ENCODE results near the gene PTH1R.

PTH1R gene

DNA sequence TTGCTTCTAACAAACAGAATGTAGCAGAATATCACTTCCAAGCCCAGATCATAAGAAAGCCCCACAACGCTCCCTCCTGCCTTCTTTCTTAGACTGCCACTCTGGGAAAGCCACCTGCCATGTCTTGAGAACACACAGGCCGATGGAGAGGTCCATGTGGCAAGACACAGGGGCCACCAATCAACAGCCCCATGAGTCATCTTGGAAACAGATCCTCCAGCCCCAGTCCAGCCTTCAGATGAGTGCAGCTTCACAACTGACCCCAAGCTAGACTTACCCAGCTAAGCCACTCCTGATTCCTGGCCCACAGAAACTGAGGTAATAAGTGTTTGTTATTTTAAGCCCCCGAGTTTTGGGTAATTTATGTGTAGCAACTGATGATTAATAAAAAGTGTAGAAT is 39.7 kb downstream of the PTH1R start:
- DNase-seq = no peak

DNA sequence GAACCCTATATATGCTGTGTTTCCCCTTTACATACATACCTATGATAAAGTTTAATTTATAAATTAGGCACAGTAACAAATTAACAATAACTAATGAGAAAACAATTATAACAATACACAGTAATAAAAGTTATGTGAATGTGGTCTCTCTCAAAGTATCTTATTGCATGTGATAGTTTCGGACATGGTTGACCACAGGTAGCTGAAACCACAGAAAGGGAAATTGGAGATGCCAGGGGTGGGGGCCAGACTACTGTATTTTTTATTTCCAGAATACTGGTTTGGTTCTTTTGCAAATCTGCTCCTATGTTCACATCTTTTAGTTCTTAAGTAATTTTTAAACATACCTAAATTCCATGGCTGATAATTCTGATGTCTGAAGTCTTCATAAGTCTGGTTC is 40.7 kb downstream of the PTH1R start:
- DNase-seq = no peak

DNA sequence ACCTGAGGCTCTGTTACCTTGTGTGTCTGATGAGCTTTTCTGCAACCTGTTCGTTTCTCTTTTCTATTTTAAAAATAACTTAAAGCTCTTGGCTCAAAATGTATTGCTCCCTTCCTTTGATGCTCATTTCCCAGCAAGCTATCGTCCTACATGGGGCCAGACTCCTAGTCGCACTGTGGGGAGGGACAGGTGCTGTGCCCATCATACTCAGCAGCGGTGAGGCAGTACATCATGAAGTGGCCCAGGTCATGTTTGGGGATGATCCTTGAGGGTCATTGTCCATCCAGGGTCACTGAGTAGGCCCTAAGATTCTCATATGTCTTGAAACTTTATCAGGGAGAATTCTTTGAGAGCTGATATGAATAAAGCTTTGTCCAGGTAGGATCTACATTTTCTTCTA is 41.1 kb downstream of the PTH1R start:
- no peak for DNase-seq

DNA sequence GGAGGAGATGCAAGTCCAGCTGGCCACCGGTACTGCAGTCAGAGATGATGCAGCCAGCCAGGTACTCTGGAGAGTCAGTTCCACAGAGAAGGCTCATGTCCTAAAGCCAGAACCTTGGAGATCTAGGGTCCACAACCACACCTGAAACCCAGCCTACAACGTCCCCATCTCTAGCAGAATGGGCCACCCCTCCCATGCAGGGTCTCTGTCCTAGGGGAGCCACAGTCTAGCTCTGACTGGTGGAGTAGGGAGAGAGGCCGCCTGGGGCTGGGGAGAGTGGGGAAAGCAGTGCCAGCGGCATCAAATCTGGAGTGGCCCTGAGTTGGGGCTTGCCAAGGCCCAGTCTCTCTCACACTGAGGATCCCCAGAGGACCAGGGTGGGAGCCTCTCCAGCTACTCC is 43.5 kb downstream of the PTH1R start:
- DNase-seq = no peak

DNA sequence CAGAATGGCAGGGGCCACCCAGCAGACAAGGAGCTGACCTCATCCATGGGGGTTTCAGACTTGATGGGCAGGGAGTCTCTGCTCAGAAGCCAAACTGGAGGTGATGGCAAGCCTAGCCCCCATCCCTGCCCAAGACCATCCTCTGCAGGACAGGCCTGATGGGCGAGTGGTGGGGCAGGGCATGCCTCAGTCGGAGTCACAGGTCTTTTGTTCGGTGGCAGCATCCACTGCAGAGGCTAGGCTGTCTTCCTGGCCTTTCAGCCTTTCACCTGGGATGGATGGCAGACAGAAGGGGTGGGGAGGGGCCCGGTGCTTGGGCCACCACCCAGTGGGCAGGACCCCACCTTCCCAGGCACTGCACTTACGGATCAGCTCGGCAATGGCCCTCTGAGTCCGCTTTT is 44.4 kb downstream of the PTH1R start:
- DNase-seq = no peak

DNA sequence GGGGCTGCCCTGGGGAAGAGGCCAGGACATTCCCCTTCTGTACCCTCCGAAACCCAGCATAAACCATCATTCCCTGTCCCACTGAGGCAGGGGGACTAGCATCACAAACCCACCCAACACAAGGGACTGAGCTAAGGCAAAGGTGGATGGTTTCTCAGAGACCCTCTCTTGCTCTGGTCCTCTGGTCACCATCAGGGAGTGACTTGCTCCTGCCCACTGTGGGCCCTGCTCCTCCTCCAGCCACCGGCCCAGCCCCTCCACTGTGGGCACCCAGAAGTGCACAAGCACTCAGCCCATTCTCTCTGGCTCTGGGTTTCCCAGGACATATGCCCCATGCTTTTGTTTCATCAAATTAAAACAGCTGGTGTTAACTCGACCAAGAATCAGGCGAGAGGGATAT is 44.9 kb downstream of the PTH1R start:
- no peak for DNase-seq

DNA sequence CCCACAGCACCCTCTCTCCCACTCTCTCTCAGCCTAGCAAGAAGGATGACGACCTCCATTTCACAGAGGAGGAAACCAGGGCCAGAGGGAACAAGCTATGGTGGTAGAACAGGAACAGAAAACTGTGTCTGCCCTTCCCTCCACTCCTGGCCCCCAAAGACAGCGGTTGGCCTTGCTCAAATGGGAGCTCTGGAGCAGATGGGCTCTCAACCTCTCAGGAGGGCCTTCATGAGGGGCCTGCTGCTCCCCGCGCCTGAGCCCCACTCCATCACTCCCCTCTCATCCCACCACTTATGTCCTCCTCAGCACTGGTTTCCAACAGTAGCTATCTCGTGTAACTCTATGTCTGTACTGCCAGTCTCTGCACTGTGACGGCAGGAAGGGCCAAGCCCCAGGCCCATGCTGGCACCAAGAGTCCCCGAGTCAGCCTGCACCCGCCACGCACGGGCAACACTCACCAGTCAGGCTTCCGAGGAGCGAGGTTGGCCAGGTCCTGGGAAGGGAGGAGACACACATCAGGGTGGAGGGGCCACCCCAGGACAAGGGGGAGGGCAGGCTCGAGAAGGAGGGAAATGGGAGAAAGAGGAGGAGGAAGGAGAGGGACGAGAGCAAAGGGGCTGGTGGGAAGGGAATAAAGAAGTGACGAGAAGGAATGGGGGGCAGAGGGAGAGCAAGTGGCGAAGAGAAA is 45.5 kb downstream of the PTH1R start:
- no peak for DNase-seq

DNA sequence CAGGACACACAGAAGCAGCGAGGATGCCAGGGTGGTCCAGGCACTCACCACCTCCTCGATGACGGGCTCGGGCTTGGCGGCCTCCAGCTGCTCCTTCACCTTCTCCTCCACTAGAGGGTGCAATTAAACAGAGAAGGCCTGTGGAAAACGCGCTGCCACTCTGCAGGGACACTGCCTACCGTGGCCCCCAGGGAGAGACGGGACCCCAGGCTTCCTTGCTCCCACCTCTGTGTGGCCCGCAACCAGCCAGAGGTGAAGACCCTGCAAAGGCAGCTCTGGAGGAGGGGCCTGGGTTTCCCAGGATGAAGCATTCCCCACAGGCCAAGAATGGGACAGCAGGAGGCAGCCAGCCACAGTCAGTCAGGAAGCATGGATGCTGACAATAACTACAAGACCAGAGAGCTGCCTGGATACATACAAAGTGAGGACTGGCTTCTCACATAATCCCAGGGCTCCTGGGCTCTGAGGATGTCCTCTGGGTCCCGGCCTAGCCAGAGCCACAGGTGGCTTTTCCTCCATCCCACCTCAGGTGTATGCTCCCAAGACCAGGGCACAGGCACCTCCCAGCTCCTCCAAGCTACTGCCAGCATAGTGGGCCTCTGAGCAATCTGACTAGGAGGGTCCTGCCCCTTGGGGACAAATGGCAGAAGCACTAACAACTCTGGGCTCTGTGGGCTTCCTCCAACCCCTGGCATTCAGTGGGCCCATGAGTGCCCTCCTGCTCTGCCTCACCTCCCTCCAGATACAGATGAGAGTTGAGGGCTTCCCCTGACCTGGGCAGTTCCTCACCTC is 46.2 kb downstream of the PTH1R start:
- DNase-seq = no peak

DNA sequence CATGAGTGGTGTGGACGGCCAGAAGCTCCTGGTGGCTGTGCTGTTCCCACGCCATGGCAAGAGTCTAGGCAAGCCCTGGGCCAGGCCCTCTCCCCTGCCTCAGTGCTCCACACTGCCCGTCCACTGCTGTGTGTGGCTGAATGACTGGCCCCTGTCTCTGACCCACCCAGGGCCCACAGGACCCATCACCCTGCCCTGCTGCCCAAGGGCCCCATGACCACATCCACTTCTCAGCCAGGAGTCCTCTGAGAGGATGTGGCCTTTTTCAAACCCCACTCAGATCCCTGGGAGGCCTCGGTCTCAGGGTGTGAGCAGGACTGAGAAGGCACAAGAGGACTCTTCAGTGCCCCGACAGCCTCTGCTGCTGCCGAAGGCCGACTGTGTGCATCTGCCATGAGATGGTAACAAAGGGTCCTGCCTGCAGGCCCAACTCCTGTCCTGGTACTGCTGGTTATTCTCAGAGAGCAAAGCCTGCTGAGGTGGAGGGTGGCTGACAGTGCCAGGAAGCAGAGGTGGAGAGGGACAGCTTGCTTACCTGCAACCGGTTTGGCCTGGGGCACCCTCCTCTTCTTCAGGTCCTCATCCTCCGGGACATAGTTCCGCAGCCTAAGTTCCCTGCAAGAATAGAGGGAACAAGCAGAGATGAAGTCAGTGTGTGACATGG is 47.5 kb downstream of the PTH1R start:
- no peak for DNase-seq

DNA sequence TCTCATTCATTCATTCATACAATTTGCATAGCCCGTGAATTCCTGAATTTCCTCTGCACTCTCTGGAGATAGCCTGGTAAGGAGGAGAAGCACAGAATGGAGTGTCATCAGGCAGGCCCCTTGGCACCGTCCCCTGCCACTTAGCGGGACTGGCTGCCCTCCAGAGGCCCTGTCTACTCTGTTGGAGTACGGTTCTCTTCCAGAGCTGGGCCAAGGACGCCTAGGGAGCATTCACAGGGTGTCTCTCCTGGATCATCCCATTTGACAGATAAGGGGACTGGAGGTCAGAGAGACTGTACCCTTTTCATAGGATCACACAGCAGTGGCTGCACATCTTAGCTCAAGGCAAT is 48.0 kb downstream of the PTH1R start:
- no peak for DNase-seq

DNA sequence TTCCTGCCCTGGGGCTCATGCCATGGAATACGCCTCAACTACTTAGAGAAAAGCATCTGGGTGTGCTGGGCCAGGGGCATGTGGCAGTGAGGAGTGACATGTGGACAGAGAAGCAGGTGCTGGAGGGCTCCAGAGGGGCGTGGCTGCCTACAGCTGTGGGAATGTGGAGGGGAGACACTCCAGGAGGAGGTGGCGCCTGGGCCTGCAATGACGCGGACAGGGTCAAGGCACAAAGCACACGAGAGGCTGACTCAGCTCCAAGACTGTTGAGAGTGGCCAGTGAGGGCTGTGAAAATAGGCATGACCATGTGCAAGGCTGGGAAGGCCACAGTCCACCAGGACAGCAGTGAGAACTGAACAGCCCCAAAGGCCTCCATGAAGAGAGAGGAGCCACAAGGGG is 48.5 kb downstream of the PTH1R start:
- no peak for DNase-seq

DNA sequence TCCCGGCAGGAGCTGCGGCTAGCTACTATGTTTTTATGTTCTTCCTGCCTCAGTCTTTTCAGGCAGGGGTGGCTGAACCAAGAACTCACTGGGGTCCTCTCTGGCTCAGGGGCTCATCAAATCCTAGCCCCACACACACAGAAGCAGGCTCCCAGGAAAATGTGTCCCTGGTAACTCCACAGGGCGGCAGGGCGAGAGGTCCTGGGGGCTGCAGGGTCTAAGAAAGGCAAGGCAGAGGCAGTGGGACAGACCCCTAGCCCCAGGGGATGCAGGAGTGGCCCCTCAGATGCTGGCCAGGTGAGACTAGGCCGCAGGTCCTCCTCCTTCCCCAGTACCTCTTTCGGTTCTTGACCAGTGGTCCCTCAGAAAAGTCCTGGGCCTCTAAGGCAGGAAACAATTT is 48.9 kb downstream of the PTH1R start:
- DNase-seq = no peak

DNA sequence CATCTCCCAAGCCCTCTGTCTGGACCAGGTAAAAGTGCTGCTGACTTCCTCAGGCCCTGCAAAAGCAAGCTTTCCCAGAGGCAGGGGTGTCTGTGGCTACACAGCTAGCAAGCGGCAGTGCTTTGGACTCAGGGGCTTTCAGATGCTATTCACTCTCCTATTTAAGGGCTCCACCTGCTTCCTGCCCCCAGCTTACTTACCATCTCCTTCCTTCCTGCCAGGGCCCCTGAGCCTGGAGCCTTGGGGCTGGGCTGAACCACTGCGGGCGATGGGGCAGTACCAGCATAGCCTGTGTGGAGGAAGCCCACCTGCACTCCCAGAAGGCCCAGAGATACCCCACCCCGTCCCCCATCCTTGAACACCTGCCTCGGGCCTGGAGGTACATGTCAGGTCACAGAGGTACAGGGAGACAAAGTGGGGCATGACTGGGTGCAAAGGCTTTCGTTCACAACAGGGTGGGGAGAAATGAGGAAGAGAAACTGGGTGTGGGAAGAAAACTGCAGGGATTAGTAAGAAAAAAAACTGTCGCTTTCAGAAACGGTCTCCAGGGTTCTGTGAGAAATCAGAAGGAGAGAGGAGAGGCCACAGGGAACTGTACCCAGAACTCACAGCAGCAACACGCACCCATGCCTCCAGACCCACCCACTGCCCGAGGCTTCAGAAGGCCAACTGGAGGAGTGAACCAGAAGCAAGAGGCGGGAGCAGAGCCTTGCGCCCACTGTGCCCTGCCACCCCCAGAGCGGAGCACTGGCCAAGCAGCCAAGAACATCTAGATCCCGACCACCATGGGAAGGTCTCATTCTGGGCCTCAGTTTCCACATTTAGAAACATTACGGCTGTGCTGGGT is 49.6 kb downstream of the PTH1R start:
- DNase-seq = no peak

DNA sequence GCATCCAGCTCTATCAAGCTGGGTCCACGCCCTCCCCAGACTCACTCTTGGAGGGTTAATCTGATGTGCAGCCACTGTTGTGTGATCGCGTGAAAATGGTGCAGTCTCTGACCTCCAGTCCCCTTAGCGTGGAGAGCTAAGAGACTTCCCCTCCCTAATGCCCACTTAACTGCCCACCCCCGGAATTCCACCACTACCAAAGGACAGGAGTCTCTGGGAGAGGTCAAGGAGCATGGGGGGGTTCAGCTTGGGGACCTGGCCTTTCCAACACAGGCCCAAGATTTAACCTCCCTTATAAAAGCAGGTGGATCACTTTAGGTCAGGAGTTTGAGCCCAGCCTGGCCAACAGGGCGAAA is 50.2 kb downstream of the PTH1R start:
- DNase-seq = no peak

DNA sequence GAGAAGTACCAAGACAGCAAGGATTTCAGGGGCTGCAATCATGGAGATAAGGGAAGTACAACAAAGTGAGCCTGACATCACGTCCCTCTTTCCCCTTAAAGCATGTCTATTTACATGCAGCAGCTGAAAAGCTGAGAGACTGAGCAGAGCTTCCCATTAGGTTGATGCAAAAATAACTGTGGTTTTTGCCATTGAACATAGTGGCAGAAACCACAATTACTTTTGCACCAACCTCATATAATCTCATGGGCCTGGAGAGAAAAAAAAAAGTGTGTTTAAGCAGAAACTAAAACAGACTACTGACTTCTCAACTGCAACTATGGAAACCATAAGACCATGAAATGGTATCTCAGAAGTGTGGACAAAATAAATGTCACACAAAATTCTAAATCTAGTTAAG is 50.8 kb downstream of the PTH1R start:
- DNase-seq = no peak

DNA sequence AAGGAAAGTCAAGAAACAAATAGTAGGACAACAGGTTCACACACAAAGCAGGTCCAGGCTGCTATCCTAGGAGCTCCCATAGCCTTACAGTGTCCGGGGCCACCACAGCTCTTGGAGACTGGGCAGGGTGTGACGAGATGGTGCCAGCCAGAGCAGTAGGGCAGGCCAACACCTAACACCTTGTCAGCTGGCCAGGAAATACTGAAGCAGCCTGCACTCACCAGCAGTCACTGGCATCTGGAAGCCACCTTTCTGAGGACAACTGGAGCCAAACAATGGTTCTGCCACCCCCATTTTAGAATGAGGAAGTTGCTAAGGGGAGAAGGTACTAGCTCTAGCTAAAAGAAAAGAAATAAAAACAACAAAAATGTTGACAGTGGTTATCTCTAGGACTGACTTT is 51.8 kb downstream of the PTH1R start:
- no peak for DNase-seq

DNA sequence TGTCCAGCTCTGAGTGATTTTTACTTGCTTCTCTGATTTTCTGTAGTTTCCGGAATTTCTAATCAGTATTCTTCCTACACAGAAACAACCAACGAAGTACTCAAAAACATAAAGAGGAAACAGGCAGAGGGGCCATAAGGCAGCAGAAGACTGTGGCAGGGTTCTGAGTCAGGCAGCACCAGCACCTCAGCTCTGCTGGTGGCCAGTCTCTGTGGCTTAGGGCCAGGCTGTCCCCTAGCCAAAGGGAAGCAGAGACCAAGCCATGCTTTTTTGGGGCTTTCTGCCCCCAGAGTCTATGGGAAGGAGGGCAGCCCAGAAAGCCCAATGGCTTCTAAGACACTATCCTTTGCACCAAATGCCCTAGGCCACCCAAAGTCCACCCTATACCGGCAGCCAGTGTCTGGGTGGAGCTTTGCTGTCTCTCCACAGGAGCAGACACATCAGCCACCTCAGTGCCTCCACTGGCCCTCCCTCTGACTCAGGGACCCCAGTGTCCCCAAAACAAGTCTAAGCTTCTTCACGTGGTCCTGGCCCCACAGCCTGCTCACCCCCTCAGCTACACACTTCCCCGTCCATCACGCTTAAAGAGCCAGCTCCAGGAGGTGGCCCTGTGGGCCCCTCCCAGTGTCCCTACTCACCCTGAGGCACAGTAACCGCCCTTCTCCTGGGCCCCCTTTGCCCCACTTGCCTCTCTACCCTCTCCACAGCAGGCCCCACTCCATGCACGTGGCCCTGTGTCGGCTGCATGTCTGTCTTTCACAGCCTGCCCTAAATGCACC is 52.8 kb downstream of the PTH1R start:
- DNase-seq = no peak

DNA sequence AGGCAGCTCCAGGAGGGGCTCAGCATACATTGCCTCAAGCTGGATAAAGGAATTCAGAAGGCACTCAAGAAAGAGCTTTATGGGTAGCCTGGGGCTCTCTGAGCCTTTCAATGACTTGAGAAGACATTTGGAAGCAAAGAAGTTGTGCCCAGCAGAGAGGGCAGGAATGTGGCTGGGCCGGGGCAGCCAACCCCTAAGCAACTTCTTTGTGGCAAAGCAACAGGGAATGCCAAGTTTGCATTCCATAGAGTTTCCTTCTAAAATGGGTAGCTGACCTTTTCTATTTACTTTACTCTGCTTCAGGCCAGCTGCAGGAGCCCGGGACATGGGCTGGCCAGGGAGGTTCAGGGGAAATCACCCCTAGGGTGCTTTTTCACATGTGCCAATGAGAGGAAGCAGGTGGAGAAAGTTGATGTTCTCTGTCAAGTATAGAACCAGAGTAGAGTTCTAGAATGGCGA is 53.5 kb downstream of the PTH1R start:
- DNase-seq = no peak

DNA sequence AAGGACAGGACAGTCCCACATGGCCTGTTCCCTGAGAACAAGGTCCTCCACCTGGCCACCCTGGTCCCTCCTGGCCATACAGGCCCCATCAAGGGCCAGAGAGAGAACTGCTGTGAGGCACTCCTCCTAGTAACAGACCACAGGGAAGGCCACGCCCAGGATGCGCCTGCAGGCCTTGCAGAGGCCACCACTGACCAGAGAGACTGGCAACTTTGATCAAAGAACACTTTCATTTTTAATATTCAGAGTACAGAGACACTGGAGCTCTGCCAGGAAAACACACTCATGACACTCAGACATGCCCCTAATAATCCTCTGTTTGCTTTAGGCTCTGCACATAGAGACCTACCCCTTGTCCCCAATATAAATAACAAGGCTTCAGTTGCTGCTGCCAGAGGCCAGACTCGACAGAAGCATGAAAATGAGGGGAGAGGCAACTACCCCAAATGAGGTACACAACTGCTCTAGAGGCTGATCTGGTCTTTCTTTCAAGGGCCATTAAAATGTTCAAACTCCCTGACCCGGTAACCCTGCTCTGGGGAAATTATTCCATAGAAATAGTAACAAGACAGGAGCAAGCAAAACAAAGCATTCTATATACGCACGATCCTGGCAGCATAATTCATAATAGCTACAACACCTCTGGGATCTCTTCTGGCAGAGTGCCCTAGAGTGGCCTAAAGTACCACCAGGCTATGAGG is 54.3 kb downstream of the PTH1R start:
- DNase-seq = peak in 1 of 2 experiments; percentile 32

DNA sequence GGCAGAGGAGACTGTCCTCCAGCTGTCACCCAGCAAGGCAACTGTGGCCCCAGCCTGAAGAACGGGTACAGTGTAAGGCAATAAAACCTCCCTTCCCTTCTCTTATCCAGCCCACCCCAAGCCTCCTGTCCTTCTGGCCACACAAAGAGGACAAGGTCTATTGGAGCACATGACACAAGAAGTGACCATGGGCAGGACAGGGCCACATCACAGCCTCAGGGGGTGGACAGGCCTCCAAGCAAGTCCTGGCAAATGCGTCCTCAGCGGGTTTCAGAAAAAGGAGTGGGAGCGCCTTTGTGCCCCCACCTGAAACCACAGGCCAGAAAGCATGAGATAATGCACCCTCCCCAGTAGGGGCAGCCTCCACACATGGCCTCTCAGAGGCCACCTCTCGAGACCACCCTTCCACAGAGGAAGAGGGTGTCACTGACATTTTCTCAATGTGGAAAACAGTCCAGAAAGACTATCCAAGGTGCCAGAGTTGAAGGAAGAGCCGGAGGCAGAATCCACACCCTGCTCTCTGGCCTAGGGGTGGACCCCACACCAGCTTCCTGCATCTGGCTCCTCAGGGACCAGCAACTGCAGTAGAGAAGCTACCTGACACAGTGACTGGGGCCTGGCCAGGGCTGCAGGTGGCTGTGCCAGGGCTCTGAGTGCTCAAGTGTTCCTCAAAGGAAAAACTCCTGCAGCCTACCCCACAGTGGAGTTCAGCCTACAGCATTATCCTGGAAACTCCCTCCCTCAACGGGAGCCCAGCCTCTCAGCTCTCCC is 55.1 kb downstream of the PTH1R start:
- no peak for DNase-seq

DNA sequence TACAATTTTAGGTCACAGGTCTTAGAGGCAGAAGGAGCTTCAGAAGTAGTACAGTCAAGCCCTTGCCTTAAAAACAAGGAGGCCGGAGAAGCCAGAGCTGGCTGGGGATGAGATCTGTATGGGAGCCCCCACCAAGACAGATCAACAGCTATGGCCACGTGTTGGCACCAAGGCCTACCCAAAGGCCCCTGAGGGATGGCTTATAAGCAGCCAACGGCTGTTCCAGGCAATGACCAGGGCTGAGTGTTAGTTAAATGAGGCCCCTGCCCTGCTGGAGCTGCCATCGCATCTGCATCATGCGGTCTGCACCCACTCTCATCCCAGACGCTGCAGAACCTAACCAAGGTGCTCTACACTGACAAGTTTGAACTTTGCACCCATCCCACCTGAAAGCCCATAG is 55.7 kb downstream of the PTH1R start:
- DNase-seq = no peak

Measured in NCI-H2081 (cell line).